NCI-H146 (cell line): ENCODE results near the gene ZNRF4.
"Not testable (repeated sequence)": the region's sequence is repeated elsewhere in the genome, so short reads cannot be mapped to it uniquely, and the experiment has no call there.

ENCODE experiments used
- DNase-seq: peaks from one replicate; lab custom pipeline; 2025; lab: John Stamatoyannopoulos, UW

Gene ZNRF4

GRCh38 chr19:5455367-5456129 is at the start of gene ZNRF4:
Gene ZNRF4 (plus strand): TSS chr19:5455417. CDS start chr19:5455492, 75 bp downstream.
- DNase-seq: no peak

GRCh38 chr19:5406198-5406597 is 49.0 kb upstream of the ZNRF4 start:
- not testable (repeated sequence) for DNase-seq

- no peak for DNase-seq
Measured at GRCh38 chr19:5406816-5407215, 48.4 kb upstream of the ZNRF4 start.

- DNase-seq: no peak
Measured at GRCh38 chr19:5407356-5407755, 47.9 kb upstream of the ZNRF4 start.

- no peak for DNase-seq
Measured at GRCh38 chr19:5417495-5418436, 37.5 kb upstream of the ZNRF4 start.

GRCh38 chr19:5418677-5419076 is 36.5 kb upstream of the ZNRF4 start:
- no peak for DNase-seq

GRCh38 chr19:5420953-5421352 is 34.3 kb upstream of the ZNRF4 start:
- no peak for DNase-seq

- DNase-seq: no peak
Measured at GRCh38 chr19:5423567-5424125, 31.6 kb upstream of the ZNRF4 start.

GRCh38 chr19:5424192-5424973 is 30.8 kb upstream of the ZNRF4 start:
- no peak for DNase-seq

GRCh38 chr19:5425260-5425659 is 30.0 kb upstream of the ZNRF4 start:
- DNase-seq: no peak

- DNase-seq: no peak
Measured at GRCh38 chr19:5430237-5430636, 25.0 kb upstream of the ZNRF4 start.

GRCh38 chr19:5432687-5433086 is 22.5 kb upstream of the ZNRF4 start:
- DNase-seq: no peak

- no peak for DNase-seq
Measured at GRCh38 chr19:5434351-5434917, 20.8 kb upstream of the ZNRF4 start.

- DNase-seq: no peak
Measured at GRCh38 chr19:5434970-5435641, 20.1 kb upstream of the ZNRF4 start.

- no peak for DNase-seq
Measured at GRCh38 chr19:5435642-5436017, 19.6 kb upstream of the ZNRF4 start.

- no peak for DNase-seq
Measured at GRCh38 chr19:5436106-5436947, 18.9 kb upstream of the ZNRF4 start.

GRCh38 chr19:5436948-5437306 is 18.3 kb upstream of the ZNRF4 start:
- no peak for DNase-seq

- DNase-seq: not testable (repeated sequence)
Measured at GRCh38 chr19:5438756-5439155, 16.5 kb upstream of the ZNRF4 start.

GRCh38 chr19:5439452-5439851 is 15.8 kb upstream of the ZNRF4 start:
- DNase-seq: no peak

- no peak for DNase-seq
Measured at GRCh38 chr19:5440299-5440698, 14.9 kb upstream of the ZNRF4 start.
